NT2/D1 (cell line): ENCODE data around the gene C17orf67.

Experiments
- SUZ12 ChIP-seq: IDR thresholded peaks from 2 replicates; pipeline ENCODE4 v1.6.1; 2011; ENCODE audit not compliant: insufficient read length, insufficient read depth; ENCODE audit errors: extremely low read depth
- YY1 ChIP-seq: IDR thresholded peaks from 2 replicates; pipeline ENCODE4 v1.6.1; 2011; ENCODE audit not compliant: insufficient read length, insufficient read depth
- ZNF274 ChIP-seq: IDR thresholded peaks from 2 replicates; pipeline ENCODE4 v1.6.1; 2011; ENCODE audit warnings: mild to moderate bottlenecking, low read depth, low read length

DNA sequence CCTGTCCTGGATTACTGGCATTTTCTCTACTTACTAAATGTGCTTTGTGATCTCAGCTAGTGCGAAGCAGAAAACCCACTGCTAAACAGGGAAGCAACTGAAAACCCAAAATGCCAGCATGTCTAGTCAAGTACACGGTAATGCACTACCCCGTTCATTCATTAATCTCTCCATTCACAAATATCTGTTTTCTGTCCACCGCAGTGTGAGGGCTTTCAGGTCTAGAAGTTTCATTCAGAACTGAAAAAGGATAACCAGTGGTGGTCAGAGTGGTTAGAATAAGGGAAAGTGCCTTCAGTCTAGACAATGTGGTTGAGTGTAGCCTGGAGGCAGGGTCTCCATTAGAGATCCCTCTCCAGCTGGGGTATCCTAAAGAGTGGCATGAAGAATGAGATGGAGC is 68.3 kb downstream of the C17orf67 start:
- TF ChIP-seq YY1 = no peak
- no peak for TF ChIP-seq SUZ12
- TF ChIP-seq ZNF274 = no peak
